Activated T-helper 17 cell treated with anti-CD3 and anti-CD28 coated beads, Interleukin-2, amount 50 U/mL, for 72 hours (primary cell): ENCODE measurements around the gene CHTF8. TPM values are rescaled to one million over a fixed set of nuclear protein-coding genes. Genes with fewer than 3 reads are reported as not detected.
"Not testable (repeated sequence)": the region's sequence is repeated elsewhere in the genome, so short reads cannot be mapped to it uniquely, and the experiment has no call there.

Experiments
- ATAC-seq: fragments of 150-1000 bp; cut with Tn5 transposase; replicated peaks from 2 replicates; pipeline ENCODE4 v1.10.0; 2021; ENCODE audit warnings: mild to moderate bottlenecking, moderate library complexity
- H3K27ac Mint-ChIP-seq: one replicate; pipeline ENCODE4 v1.8.0; 2022; ENCODE audit warnings: mixed read lengths
- H3K27me3 Mint-ChIP-seq: one replicate; pipeline ENCODE4 v1.8.0; 2022; ENCODE audit warnings: mixed read lengths
- H3K36me3 Mint-ChIP-seq: one replicate; pipeline ENCODE4 v1.8.0; 2022; ENCODE audit warnings: low read depth, mild to moderate bottlenecking, mixed read lengths
- H3K4me1 Mint-ChIP-seq: one replicate; pipeline ENCODE4 v1.8.0; 2022; ENCODE audit warnings: mixed read lengths
- H3K4me3 Mint-ChIP-seq: one replicate; pipeline ENCODE4 v1.8.0; 2022; ENCODE audit warnings: mild to moderate bottlenecking, mixed read lengths
- H3K9me3 Mint-ChIP-seq: one replicate; pipeline ENCODE4 v1.8.0; 2022; ENCODE audit warnings: mixed read lengths
- total RNA-seq, 2 donors: library from RNA; stranded (reverse); gene quantifications; one replicate each; pipeline ENCODE4 v1.2.3, GENCODE V29; 2022

Gene CHTF8
- total RNA-seq, 2 donors from 2014 or later = 103 to 129 TPM

- no peak overlapping the region for H3K4me3 Mint-ChIP-seq
- H3K27ac Mint-ChIP-seq = no peak overlapping the region
- H3K9me3 Mint-ChIP-seq = no peaks in the 10 kb centered on the region
- H3K27me3 Mint-ChIP-seq = no peaks in the 10 kb centered on the region
- H3K36me3 Mint-ChIP-seq = peaks cover 95% of the 10 kb centered on the region
- H3K4me1 Mint-ChIP-seq = peaks cover 3% of the 10 kb centered on the region
- ATAC-seq = peak; percentile 70
These were observed 17.9 kb upstream of the CHTF8 start for GRCh38 chr16:69150146-69150865.

DNA sequence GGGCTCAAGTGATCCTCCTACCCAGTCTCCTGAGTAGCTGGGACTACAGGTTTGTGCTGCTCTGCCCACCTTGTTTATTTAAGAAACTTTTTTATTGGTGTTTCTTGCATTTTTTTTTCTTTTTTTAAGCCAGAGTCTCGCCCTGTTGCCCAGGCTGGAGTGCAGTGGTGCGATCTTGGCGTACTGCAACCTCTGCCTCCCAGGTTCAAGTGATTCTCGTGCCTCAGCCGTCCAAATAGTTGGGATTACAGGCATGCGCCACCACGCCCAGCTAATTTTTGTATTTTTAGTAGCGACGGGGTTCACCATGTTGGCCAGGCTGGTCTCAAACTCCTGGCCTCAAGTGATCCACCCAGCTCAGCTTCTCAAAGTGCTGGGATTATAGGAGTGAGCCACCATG is 17.2 kb upstream of the CHTF8 start:
- peaks cover 95% of the 10 kb centered on the region for H3K36me3 Mint-ChIP-seq
- H3K9me3 Mint-ChIP-seq, H3K4me1 Mint-ChIP-seq, H3K4me3 Mint-ChIP-seq, H3K27ac Mint-ChIP-seq, H3K27me3 Mint-ChIP-seq, ATAC-seq: not testable (repeated sequence)

GRCh38 chr16:69145658-69146057 is 13.3 kb upstream of the CHTF8 start:
- Mint-ChIP-seq H3K36me3 (peaks cover 96% of the 10 kb centered on the region), H3K4me3 (no peak overlapping the region), H3K27me3 (no peaks in the 10 kb centered on the region), H3K9me3 (no peaks in the 10 kb centered on the region), H3K27ac (no peak overlapping the region), H3K4me1 (peaks cover 7% of the 10 kb centered on the region)
- ATAC-seq = no peak

- ATAC-seq = no peak
- Mint-ChIP-seq H3K27ac (no peak overlapping the region), H3K4me1 (peaks cover 3% of the 10 kb centered on the region), H3K36me3 (peaks cover 96% of the 10 kb centered on the region), H3K9me3 (no peaks in the 10 kb centered on the region), H3K27me3 (no peaks in the 10 kb centered on the region), H3K4me3 (no peak overlapping the region)
These were observed 10.7 kb upstream of the CHTF8 start for GRCh38 chr16:69143116-69143515.

DNA sequence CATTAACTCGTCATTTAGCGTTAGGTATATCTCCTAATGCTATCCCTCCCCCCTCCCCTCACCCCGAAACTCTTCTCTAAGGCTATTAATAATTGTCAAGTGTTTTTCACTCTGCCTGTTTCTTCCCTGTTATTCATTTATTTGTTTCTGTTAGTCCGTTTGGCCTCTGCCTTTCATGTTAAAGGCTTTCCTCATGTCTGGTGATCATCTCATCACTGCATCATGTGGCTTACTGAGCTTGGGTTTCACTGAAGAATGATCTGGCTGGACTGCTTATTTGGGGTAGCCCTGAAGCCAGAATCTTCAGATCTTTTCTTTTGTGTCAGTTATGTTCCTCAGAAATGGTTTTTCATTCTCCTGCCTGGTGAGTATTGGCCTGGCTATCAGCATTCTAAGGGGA is 9.5 kb upstream of the CHTF8 start:
- Mint-ChIP-seq H3K27me3 (no peaks in the 10 kb centered on the region), H3K36me3 (peaks cover 98% of the 10 kb centered on the region), H3K27ac (no peak overlapping the region), H3K4me1 (peaks cover 8% of the 10 kb centered on the region), H3K9me3 (no peaks in the 10 kb centered on the region), H3K4me3 (no peak overlapping the region)
- no peak for ATAC-seq

- Mint-ChIP-seq H3K36me3 (peaks cover 100% of the 10 kb centered on the region), H3K4me3 (no peak overlapping the region), H3K27ac (no peak overlapping the region), H3K27me3 (no peaks in the 10 kb centered on the region), H3K4me1 (peaks cover 15% of the 10 kb centered on the region), H3K9me3 (no peaks in the 10 kb centered on the region)
- no peak for ATAC-seq
These were observed 8.6 kb upstream of the CHTF8 start for GRCh38 chr16:69141014-69141413.

- H3K9me3 Mint-ChIP-seq, ATAC-seq, H3K4me3 Mint-ChIP-seq, H3K27ac Mint-ChIP-seq, H3K27me3 Mint-ChIP-seq: not testable (repeated sequence)
- Mint-ChIP-seq H3K4me1 (peaks cover 19% of the 10 kb centered on the region), H3K36me3 (peaks cover 100% of the 10 kb centered on the region)
These were observed 7.1 kb upstream of the CHTF8 start for GRCh38 chr16:69139464-69139863.

DNA sequence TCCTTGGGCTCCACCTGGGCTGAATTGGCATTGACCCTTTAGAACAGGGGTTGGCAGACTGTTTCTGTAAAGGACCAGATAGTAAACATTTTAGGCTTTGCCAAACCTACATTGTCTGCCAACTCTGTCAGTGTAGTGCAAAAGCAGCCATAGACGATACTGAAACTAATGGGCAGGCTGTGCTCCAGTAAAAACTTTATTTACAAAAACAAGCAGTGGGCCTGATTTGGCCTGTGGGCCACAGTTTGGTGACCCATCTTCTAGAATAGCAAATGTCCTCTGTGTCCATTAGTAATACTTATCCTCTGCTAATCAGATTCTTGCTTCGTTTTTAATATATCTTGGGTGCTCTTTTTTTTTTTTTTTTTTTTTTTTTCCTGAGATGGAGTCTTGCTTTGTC is 6.2 kb upstream of the CHTF8 start:
- Mint-ChIP-seq H3K36me3 (peaks cover 100% of the 10 kb centered on the region), H3K4me1 (peaks cover 27% of the 10 kb centered on the region), H3K4me3 (no peak overlapping the region), H3K9me3 (no peaks in the 10 kb centered on the region), H3K27ac (no peak overlapping the region), H3K27me3 (no peaks in the 10 kb centered on the region)
- ATAC-seq = no peak

- no peak for ATAC-seq
- Mint-ChIP-seq H3K4me3 (peak overlapping the region; percentile 95), H3K36me3 (peaks cover 91% of the 10 kb centered on the region), H3K9me3 (no peaks in the 10 kb centered on the region), H3K4me1 (peaks cover 40% of the 10 kb centered on the region), H3K27me3 (no peaks in the 10 kb centered on the region), H3K27ac (peak overlapping the region; percentile 97)
These were observed 1.1 kb upstream of the CHTF8 start for GRCh38 chr16:69133373-69133954.

DNA sequence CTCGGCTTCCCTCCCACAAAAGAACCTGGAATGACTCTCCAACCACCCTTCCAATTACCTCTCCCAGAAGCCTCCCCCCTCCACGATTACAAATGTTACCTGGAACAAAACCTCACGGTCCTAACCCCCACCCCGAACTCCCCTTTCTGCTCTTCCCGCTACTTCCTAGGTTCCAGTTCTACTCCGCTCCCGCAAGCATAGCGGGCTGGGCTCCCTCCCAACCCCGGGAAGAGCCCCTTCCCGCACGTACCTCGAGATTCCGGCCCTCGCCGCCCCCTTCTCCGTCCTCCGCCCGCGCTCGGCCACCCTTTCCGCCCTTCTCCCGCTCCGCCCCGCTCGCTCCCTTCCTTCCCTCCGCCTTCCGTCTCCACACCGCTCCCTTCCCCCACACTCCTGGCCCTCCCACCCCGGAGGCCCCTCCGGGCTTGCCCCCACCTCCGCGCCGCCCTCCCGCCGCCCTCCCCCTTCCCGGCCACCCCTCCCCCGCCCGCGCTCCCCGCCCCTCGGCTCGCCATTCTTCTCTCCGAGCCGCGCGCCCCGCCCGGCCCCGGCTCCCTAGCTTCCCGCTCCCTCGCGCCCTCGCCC is 457 bp downstream of the CHTF8 start:
- ATAC-seq = peak; percentile 58
- peaks cover 43% of the 10 kb centered on the region for H3K4me1 Mint-ChIP-seq
- peak overlapping the region; percentile 95 for H3K4me3 Mint-ChIP-seq

DNA sequence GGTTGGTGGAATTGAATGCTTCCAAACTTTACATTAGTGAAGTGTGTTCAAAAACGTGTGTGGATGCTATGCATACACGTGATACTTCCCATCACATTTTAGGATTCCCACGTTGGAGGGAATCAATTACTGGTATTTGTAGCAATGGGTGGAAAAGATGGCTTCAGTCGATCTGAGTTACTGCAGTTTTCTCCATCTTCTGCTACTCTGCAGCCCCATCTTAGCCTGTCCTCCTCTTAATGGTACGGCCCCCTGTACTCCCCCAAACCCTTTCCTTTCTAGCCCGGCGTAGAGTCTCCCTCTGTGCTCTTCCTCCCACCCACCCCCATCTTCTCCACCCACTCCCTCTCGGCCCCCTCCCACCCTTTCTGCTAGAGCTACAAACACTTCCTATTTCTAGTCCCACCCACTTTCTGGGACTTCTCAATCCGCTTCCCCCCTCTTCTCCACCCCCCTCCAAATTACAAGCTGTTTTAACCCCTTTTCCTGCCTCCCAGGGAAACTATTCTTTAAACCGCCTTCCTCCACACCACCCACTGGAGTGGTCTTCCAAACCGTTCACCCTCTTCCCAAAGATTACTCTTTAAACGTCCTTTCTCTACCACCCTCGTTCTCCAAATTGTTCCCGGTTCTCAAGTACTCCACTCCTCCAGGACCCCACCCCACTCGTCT is 1.1 kb downstream of the CHTF8 start:
- Mint-ChIP-seq H3K36me3 (peaks cover 90% of the 10 kb centered on the region), H3K9me3 (no peaks in the 10 kb centered on the region), H3K27ac (peak overlapping the region; percentile 97), H3K27me3 (no peaks in the 10 kb centered on the region), H3K4me3 (peak overlapping the region; percentile 95), H3K4me1 (peaks cover 38% of the 10 kb centered on the region)
- ATAC-seq = no peak

More for the DNA sequence above, 457 bp downstream of the CHTF8 start:
- Mint-ChIP-seq H3K27me3 (no peaks in the 10 kb centered on the region), H3K36me3 (peaks cover 91% of the 10 kb centered on the region), H3K9me3 (no peaks in the 10 kb centered on the region), H3K27ac (peak overlapping the region; percentile 97)

GRCh38 chr16:69130461-69130860 is 1.9 kb downstream of the CHTF8 start:
- peak overlapping the region; percentile 95 for H3K4me3 Mint-ChIP-seq
- no peak overlapping the region for H3K27ac Mint-ChIP-seq
- no peak for ATAC-seq
- no peaks in the 10 kb centered on the region for H3K27me3 Mint-ChIP-seq
- peaks cover 37% of the 10 kb centered on the region for H3K4me1 Mint-ChIP-seq
- H3K36me3 Mint-ChIP-seq = peaks cover 82% of the 10 kb centered on the region
- no peaks in the 10 kb centered on the region for H3K9me3 Mint-ChIP-seq

GRCh38 chr16:69127966-69128510 is 4.3 kb downstream of the CHTF8 start:
- Mint-ChIP-seq H3K36me3 (peaks cover 63% of the 10 kb centered on the region), H3K9me3 (no peaks in the 10 kb centered on the region), H3K27me3 (no peaks in the 10 kb centered on the region), H3K4me1 (peaks cover 28% of the 10 kb centered on the region), H3K4me3 (no peak overlapping the region), H3K27ac (no peak overlapping the region)
- ATAC-seq = no peak

- H3K27me3 Mint-ChIP-seq, ATAC-seq, H3K9me3 Mint-ChIP-seq, H3K4me3 Mint-ChIP-seq: not testable (repeated sequence)
- Mint-ChIP-seq H3K27ac (peak overlapping the region; percentile 62), H3K4me1 (peaks cover 28% of the 10 kb centered on the region), H3K36me3 (peaks cover 61% of the 10 kb centered on the region)
These were observed 5.6 kb downstream of the CHTF8 start for GRCh38 chr16:69126801-69127200.
